Smooth muscle cell (in vitro differentiated cells): ENCODE data around the gene GNRH2. TPM values are rescaled to one million over a fixed set of nuclear protein-coding genes. Genes with fewer than 3 reads are reported as not detected.

Experiments used
- DNase-seq: peaks from one replicate; lab custom pipeline; 2025; ENCODE audit not compliant: unreplicated experiment; lab: John Stamatoyannopoulos, UW
- H2AFZ ChIP-seq: fragments of 200-600 bp; sonication (generic); 2 replicates; pipeline ENCODE4 v1.6.0; 2016; ENCODE audit warnings: antibody characterized with exemption, low read depth, mild to moderate bottlenecking
- H3F3A ChIP-seq: fragments of 200-600 bp; sonication (generic); 2 replicates; pipeline ENCODE4 v1.6.0; 2017; ENCODE audit warnings: antibody characterized with exemption, low read depth
- H3K27ac ChIP-seq: fragments of 200-600 bp; sonication (generic); 2 replicates; pipeline ENCODE4 v1.5.1; 2016; ENCODE audit warnings: low read depth, mild to moderate bottlenecking
- H3K27me3 ChIP-seq: fragments of 200-600 bp; sonication (generic); 2 replicates; pipeline ENCODE4 v1.6.1; 2016; ENCODE audit warnings: low read depth, mild to moderate bottlenecking
- H3K36me3 ChIP-seq: fragments of 200-600 bp; sonication (generic); 2 replicates; pipeline ENCODE4 v1.5.1; 2016; ENCODE audit warnings: low read depth
- H3K4me1 ChIP-seq: fragments of 200-600 bp; sonication (generic); 2 replicates; pipeline ENCODE4 v1.5.1; 2016; ENCODE audit warnings: low read depth
- H3K4me2 ChIP-seq: fragments of 200-600 bp; sonication (generic); 2 replicates; pipeline ENCODE4 v1.6.0; 2016; ENCODE audit warnings: mild to moderate bottlenecking
- H3K4me3 ChIP-seq: fragments of 200-600 bp; sonication (generic); 2 replicates; pipeline ENCODE4 v1.5.1; 2016; ENCODE audit warnings: mild to moderate bottlenecking
- H3K79me2 ChIP-seq: fragments of 200-600 bp; sonication (generic); 2 replicates; pipeline ENCODE4 v1.6.0; 2016; ENCODE audit warnings: low read depth, mild to moderate bottlenecking
- H3K9ac ChIP-seq: fragments of 200-600 bp; sonication (generic); 2 replicates; pipeline ENCODE4 v1.6.0; 2016; ENCODE audit warnings: low read depth
- H3K9me3 ChIP-seq: fragments of 200-600 bp; sonication (generic); replicated peaks from 2 replicates; pipeline ENCODE4 v1.5.1; 2016; ENCODE audit warnings: low read depth
- H4K20me1 ChIP-seq: fragments of 200-600 bp; sonication (generic); 2 replicates; pipeline ENCODE4 v1.6.0; 2016; ENCODE audit warnings: low read depth
- WGBS: methylation state at CpG from one replicate; pipeline ENCODE4 v1.1.7; 2016; ENCODE audit warnings: low lambda C conversion rate; 5-methylcytosine and 5-hydroxymethylcytosine counted together
- polyA plus RNA-seq: library from polyadenylated mRNA; unstranded; fragments of >200 nt; fragmentation: Nextera tagmentation; extraction: Ambion mirVana; gene quantifications from 2 replicates; pipeline ENCODE4 v1.2.1, GENCODE V29; 2016
- total RNA-seq: library from RNA; depleted of rRNA; stranded (reverse); fragments of >200 nt; gene quantifications from 2 replicates; pipeline ENCODE4 v1.2.3, GENCODE V29; 2014
- TF ChIP-seq, protein P1 (sequence below): fragments of 200-600 bp; sonication (generic); IDR thresholded peaks from 2 replicates; pipeline ENCODE4 v1.5.1; 2017; ENCODE audit warnings: borderline replicate concordance, mild to moderate bottlenecking, antibody characterized with exemption; ENCODE audit not compliant: insufficient read depth, poor library complexity, severe bottlenecking

Gene GNRH2
- total and polyA plus RNA-seq, 2 experiments from 2014 or later: not detected

- H3K4me2 ChIP-seq: peak overlapping the region; percentile 97
- DNase-seq: no peak
- H3K9ac ChIP-seq: no peak overlapping the region
- no peaks in the 10 kb centered on the region for H3K9me3 ChIP-seq
- no peaks in the 10 kb centered on the region for H3F3A ChIP-seq
- whole genome bisulfite sequencing: 93% methylated on average over 8 of the region's 8 CpGs
- H3K27ac ChIP-seq: peak overlapping the region; percentile 81
- H3K4me1 ChIP-seq: no peaks in the 10 kb centered on the region
- no peaks in the 10 kb centered on the region for H3K36me3 ChIP-seq
- peaks cover 13% of the 10 kb centered on the region for H3K79me2 ChIP-seq
- H4K20me1 ChIP-seq: no peaks in the 10 kb centered on the region
- TF ChIP-seq, protein P1, sequence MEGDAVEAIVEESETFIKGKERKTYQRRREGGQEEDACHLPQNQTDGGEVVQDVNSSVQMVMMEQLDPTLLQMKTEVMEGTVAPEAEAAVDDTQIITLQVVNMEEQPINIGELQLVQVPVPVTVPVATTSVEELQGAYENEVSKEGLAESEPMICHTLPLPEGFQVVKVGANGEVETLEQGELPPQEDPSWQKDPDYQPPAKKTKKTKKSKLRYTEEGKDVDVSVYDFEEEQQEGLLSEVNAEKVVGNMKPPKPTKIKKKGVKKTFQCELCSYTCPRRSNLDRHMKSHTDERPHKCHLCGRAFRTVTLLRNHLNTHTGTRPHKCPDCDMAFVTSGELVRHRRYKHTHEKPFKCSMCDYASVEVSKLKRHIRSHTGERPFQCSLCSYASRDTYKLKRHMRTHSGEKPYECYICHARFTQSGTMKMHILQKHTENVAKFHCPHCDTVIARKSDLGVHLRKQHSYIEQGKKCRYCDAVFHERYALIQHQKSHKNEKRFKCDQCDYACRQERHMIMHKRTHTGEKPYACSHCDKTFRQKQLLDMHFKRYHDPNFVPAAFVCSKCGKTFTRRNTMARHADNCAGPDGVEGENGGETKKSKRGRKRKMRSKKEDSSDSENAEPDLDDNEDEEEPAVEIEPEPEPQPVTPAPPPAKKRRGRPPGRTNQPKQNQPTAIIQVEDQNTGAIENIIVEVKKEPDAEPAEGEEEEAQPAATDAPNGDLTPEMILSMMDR: no peak
- no peak overlapping the region for H3K4me3 ChIP-seq
- no peaks in the 10 kb centered on the region for H3K27me3 ChIP-seq
- no peak overlapping the region for H2AFZ ChIP-seq
Observed at GRCh38 chr20:3044336-3044965, 1.0 kb downstream of the GNRH2 start.

DNA sequence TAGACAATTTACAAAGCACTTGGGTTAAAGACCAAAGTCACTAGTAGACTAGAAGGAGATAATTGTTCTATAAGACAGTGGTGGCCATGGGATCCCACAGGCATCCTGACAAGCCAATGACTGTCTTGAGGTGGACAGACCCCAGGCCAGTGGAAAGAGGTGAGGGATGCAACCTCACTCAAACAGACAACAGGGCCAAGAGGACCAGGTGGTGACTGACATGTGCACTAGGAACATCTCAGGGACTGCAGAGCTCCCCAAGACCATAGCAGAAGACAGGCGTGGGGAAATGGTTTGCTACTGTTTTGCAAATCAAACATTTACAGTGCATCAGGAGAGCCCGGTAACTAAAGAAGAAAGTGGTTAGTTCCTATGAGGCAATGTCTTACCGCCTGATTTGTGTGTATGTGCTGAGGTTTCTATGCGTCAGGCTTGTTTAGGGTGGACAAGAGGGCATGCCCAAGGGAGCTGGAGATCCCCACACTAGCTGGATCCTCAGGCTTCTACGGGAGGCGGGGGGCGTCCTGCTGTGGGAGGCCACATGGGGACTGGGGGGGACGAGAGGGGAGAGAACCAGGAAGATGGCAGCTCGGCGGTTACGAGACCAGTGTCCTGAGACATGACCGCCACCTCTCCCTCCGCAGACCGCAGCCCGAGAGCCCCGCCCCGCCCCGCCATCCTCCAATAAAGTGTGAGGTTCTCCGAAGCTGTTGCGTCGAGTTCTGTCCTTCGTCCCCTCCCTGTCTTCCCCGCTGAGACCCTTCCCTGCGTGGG lies 1.8 kb downstream of the GNRH2 start:
- 10% methylated on average over 10 of the region's 24 CpGs for WGBS
- Histone ChIP-seq H3K9me3 (no peaks in the 10 kb centered on the region), H3K36me3 (no peaks in the 10 kb centered on the region), H3K79me2 (peaks cover 13% of the 10 kb centered on the region), H3K4me2 (peak overlapping the region; percentile 97), H3K27me3 (no peaks in the 10 kb centered on the region), H4K20me1 (no peaks in the 10 kb centered on the region), H3F3A (no peaks in the 10 kb centered on the region), H3K4me3 (peak overlapping the region; percentile 98), H3K4me1 (no peaks in the 10 kb centered on the region), H3K9ac (peak overlapping the region; percentile 78), H3K27ac (peak overlapping the region; percentile 81), H2AFZ (peak overlapping the region; percentile 49)
- TF ChIP-seq, protein P1: no peak
- peak; percentile 95 for DNase-seq

DNA sequence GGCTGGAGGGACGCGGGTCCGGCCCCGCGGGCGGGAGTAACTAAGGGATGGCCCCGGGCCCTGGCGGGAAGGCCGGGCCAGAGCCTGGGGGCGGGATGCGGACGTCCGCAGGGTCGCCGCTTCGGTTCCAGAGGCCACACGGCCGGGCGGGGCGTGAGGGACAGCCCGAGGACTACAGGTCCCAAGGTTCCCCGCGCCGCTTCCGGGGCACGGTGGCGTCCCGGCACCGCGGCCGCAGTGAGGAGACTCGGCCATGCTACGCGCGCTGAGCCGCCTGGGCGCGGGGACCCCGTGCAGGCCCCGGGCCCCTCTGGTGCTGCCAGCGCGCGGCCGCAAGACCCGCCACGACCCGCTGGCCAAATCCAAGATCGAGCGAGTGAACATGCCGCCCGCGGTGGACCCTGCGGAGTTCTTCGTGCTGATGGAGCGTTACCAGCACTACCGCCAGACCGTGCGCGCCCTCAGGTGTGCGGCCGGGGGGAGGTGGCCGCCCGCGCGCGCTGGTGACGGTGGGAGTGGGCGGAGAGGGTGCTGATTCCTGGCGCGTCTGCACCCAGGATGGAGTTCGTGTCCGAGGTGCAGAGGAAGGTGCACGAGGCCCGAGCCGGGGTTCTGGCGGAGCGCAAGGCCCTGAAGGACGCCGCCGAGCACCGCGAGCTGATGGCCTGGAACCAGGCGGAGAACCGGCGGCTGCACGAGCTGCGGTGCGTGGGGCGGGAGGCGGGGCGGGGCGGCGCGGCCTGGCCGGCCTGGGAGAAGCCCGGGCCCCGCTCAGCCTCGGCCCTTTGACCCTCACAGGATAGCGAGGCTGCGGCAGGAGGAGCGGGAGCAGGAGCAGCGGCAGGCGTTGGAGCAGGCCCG lies 2.6 kb downstream of the GNRH2 start, which contains the start of gene MRPS26:
Gene MRPS26, plus strand, starts transcription at position 237 of the 861 bp plus-strand sequence. Its CDS starts 17 bp downstream, at position 254.
- Histone ChIP-seq H3K4me3 (peak within 1 kb of the TSS; percentile 98), H2AFZ (peak within 1 kb of the TSS; percentile 49), H4K20me1 (no peaks in the 10 kb centered on the region), H3F3A (no peaks in the 10 kb centered on the region), H3K4me2 (peak within 1 kb of the TSS; percentile 97), H3K9me3 (no peaks in the 10 kb centered on the region), H3K27me3 (no peaks in the 10 kb centered on the region), H3K36me3 (no peaks in the 10 kb centered on the region), H3K79me2 (peaks cover 13% of the 10 kb centered on the region), H3K27ac (peak within 1 kb of the TSS; percentile 81), H3K9ac (peak within 1 kb of the TSS; percentile 78), H3K4me1 (no peaks in the 10 kb centered on the region)
- TF ChIP-seq, protein P1: no peak
- peak; percentile 95 for DNase-seq
- WGBS: under 1% methylated on average over 93 of the region's 104 CpGs
